ENCODE data around the gene PRAC2.

PRAC2 gene

DNA sequence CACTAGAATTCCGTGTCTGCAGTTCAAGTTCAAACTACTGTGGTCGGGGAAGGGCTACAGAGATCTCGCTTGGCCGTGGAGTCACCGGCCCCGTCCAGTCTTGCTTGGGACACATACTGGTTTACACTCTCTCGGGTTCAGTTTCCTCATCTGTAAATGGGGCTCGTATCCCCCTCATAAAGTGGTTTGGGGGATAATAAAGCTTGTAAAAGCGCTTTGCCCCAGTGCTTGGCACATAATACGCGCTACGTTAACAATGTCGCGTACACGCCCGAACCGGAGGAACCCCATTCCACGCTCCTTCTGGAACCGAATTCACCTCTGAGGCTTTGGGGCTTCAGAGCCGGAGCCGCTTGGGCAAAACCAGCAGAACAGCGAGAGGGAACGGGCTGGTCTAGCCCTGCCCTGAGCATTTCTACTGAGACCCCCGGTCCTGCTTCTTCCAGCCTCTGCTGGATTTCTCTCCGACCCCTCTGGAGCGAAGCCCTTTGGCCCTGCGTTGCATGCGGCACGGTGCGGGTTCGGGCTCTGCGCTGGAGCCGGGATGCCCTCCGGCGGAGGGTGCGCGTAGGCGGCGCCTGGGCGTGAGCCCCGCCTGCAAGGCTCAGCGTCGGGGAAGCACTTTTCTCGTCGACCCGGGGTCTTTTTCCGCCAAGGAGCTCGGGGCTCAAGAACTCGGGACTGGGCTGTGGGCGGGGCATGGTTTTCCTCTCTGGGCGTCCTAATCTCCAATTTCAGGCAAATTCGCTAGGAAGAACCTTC is 31.7 kb downstream of the PRAC2 start:
- H4K91ac ChIP-seq (ENCODE audit: low read depth, low read length): no peak overlapping the region
- no peak overlapping the region for H2AK5ac ChIP-seq (ENCODE audit: low read length)
- H3K79me1 ChIP-seq (ENCODE audit: low read length): no peaks in the 10 kb centered on the region
- H3K9me3 ChIP-seq (ENCODE audit: insufficient read depth, low read depth, low read length): peaks cover 9% of the 10 kb centered on the region
- H3K18ac ChIP-seq (ENCODE audit: low read length): no peak overlapping the region
- peak in 1 of 2 donors; percentile 6 for DNase-seq
- WGBS (ENCODE audit: extremely low coverage, insufficient coverage, insufficient read length): no CpG with 5 or more reads among the region's 52 CpGs
- H3K4ac ChIP-seq (ENCODE audit: low read depth, low read length): no peak overlapping the region
- H2AFZ ChIP-seq (ENCODE audit: insufficient read depth, low read length, poor library complexity): no peak overlapping the region
- no peak overlapping the region for H4K8ac ChIP-seq (ENCODE audit: low read depth, low read length)
- H3K4me2 ChIP-seq (ENCODE audit: low read length): no peak overlapping the region
- no peak overlapping the region for H3K14ac ChIP-seq (ENCODE audit: low read length)
- no peak overlapping the region for H3K23ac ChIP-seq (ENCODE audit: low read length)
- no peak overlapping the region for H2BK12ac ChIP-seq (ENCODE audit: low read length)
- peaks cover 0 to 2% of the 10 kb centered on the region in 2 experiments for H3K4me1 ChIP-seq (ENCODE audit: control insufficient read depth in 1 of 2, insufficient read depth in 2 of 2, low read length in 2 of 2)
- no peaks in the 10 kb centered on the region for H3K79me2 ChIP-seq (ENCODE audit: control insufficient read depth, insufficient read depth, low read length, poor library complexity)
- H4K12ac ChIP-seq (ENCODE audit: low read depth, low read length): no peak overlapping the region
- no peak overlapping the region for H3K27ac ChIP-seq (ENCODE audit: low read depth, low read length)
- H3K36me3 ChIP-seq (ENCODE audit: control insufficient read depth in 1 of 2, insufficient read depth in 2 of 2, low read length in 2 of 2): no peaks in the 10 kb centered on the region
- H3K4me3 ChIP-seq (ENCODE audit: low read depth, low read length): no peak overlapping the region
- no peak overlapping the region for H2BK5ac ChIP-seq (ENCODE audit: low read depth, low read length, poor library complexity)
- no peak overlapping the region for H2BK120ac ChIP-seq (ENCODE audit: insufficient read depth, low read length, poor library complexity)
- peaks cover 76% of the 10 kb centered on the region for H3K27me3 ChIP-seq (ENCODE audit: insufficient read depth, low read length)
- H3K9ac ChIP-seq (ENCODE audit: low read length): no peak overlapping the region

DNA sequence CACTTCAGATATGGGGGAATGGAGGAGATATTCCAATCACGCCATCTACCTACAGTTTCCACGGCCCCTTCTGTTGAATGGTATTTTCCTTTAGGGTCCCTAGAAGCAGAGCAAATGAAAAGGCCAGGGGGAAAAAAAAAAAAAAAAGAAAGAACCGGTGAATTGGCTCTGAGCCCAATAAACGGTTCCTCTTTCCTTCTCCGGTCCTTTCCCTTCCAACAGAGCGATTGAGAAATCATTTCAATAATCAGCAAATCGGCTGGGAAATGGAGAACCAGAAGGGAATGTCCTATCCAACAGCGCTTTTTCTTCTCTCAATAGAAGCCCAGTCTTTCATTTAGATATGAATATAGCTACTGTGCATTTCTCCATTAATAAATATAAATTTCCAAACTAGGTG is 32.4 kb downstream of the PRAC2 start:
- H2AK5ac ChIP-seq (ENCODE audit: low read length): no peak overlapping the region
- no peak overlapping the region for H3K4me2 ChIP-seq (ENCODE audit: low read length)
- no peaks in the 10 kb centered on the region for H3K36me3 ChIP-seq (ENCODE audit: control insufficient read depth in 1 of 2, insufficient read depth in 2 of 2, low read length in 2 of 2)
- WGBS (ENCODE audit: extremely low coverage, insufficient coverage, insufficient read length): no CpG with 5 or more reads among the region's 8 CpGs
- no peaks in the 10 kb centered on the region for H3K79me1 ChIP-seq (ENCODE audit: low read length)
- no peak overlapping the region for H3K27ac ChIP-seq (ENCODE audit: low read depth, low read length)
- no peak overlapping the region for H2BK5ac ChIP-seq (ENCODE audit: low read depth, low read length, poor library complexity)
- H3K9ac ChIP-seq (ENCODE audit: low read length): no peak overlapping the region
- no peak overlapping the region for H4K8ac ChIP-seq (ENCODE audit: low read depth, low read length)
- H2BK12ac ChIP-seq (ENCODE audit: low read length): no peak overlapping the region
- H4K12ac ChIP-seq (ENCODE audit: low read depth, low read length): no peak overlapping the region
- no peak overlapping the region for H3K4me3 ChIP-seq (ENCODE audit: low read depth, low read length)
- no peak for DNase-seq
- no peak overlapping the region for H2BK120ac ChIP-seq (ENCODE audit: insufficient read depth, low read length, poor library complexity)
- H3K79me2 ChIP-seq (ENCODE audit: control insufficient read depth, insufficient read depth, low read length, poor library complexity): no peaks in the 10 kb centered on the region
- H3K4me1 ChIP-seq (ENCODE audit: control insufficient read depth in 1 of 2, insufficient read depth in 2 of 2, low read length in 2 of 2): peaks cover 0 to 2% of the 10 kb centered on the region in 2 experiments
- H3K4ac ChIP-seq (ENCODE audit: low read depth, low read length): no peak overlapping the region
- H3K23ac ChIP-seq (ENCODE audit: low read length): no peak overlapping the region
- H3K27me3 ChIP-seq (ENCODE audit: insufficient read depth, low read length): peaks cover 70% of the 10 kb centered on the region
- no peak overlapping the region for H4K91ac ChIP-seq (ENCODE audit: low read depth, low read length)
- H3K9me3 ChIP-seq (ENCODE audit: insufficient read depth, low read depth, low read length): peaks cover 7% of the 10 kb centered on the region
- no peak overlapping the region for H2AFZ ChIP-seq (ENCODE audit: insufficient read depth, low read length, poor library complexity)
- no peak overlapping the region for H3K14ac ChIP-seq (ENCODE audit: low read length)
- H3K18ac ChIP-seq (ENCODE audit: low read length): no peak overlapping the region

DNA sequence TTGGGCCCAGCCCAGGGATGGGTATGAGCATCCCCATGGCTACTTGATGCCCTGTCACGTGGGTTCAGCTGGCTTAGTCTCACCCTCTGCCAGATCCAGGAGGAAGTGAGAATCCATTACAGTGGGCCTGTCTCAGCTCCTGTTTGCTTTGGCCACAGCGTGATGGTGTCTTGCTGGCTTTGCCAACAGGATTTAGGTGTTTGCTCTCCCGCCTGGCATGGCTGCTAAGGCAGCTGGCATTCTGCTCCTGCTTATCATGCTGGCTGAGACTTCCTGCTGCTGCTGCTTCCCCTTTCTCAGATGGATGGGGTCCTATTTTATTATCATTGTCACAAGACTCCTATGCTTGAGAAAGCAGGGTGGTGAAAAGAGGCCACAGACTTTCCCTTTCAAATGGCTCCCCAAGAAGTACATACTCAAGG is 33.9 kb downstream of the PRAC2 start:
- no CpG with 5 or more reads among the region's 3 CpGs for WGBS (ENCODE audit: extremely low coverage, insufficient coverage, insufficient read length)

DNA sequence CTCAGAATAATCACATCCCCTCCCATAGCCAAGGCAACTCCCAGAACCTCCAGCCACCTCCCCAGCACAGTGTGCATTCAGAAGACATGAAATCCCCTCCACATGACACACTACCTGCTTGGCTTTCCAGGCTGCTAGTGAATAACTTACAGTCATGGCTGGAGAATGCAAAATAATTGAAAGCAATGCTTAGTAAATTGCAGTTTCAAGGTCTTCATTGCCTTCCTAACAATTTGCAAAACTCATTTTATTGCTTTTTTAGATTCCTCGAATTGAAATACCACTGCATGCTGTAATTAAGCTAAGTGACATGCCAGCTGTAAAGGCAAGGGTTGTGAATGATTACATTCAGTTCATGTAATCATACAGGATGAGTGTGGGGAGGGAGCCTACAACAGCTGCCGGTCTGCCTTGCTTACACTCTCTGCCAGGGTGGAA is 34.6 kb downstream of the PRAC2 start:
- Histone ChIP-seq H3K4me3 (ENCODE audit: low read depth, low read length) (no peak overlapping the region), H3K9me3 (ENCODE audit: insufficient read depth, low read depth, low read length) (peaks cover 4% of the 10 kb centered on the region), H3K4me2 (ENCODE audit: low read length) (no peak overlapping the region), H3K4ac (ENCODE audit: low read depth, low read length) (no peak overlapping the region), H2AFZ (ENCODE audit: insufficient read depth, low read length, poor library complexity) (no peak overlapping the region), H3K79me1 (ENCODE audit: low read length) (no peaks in the 10 kb centered on the region), H3K18ac (ENCODE audit: low read length) (no peak overlapping the region), H2BK12ac (ENCODE audit: low read length) (no peak overlapping the region), H3K4me1 (ENCODE audit: control insufficient read depth in 1 of 2, insufficient read depth in 2 of 2, low read length in 2 of 2) (peaks cover 0 to 2% of the 10 kb centered on the region in 2 experiments), H3K23ac (ENCODE audit: low read length) (no peak overlapping the region), H4K91ac (ENCODE audit: low read depth, low read length) (no peak overlapping the region), H3K79me2 (ENCODE audit: control insufficient read depth, insufficient read depth, low read length, poor library complexity) (no peaks in the 10 kb centered on the region), H4K8ac (ENCODE audit: low read depth, low read length) (no peak overlapping the region), H3K27me3 (ENCODE audit: insufficient read depth, low read length) (peaks cover 50% of the 10 kb centered on the region), H3K14ac (ENCODE audit: low read length) (no peak overlapping the region), H3K9ac (ENCODE audit: low read length) (no peak overlapping the region), H3K27ac (ENCODE audit: low read depth, low read length) (no peak overlapping the region), H2BK120ac (ENCODE audit: insufficient read depth, low read length, poor library complexity) (no peak overlapping the region), H4K12ac (ENCODE audit: low read depth, low read length) (no peak overlapping the region), H2BK5ac (ENCODE audit: low read depth, low read length, poor library complexity) (no peak overlapping the region), H2AK5ac (ENCODE audit: low read length) (no peak overlapping the region), H3K36me3 (ENCODE audit: control insufficient read depth in 1 of 2, insufficient read depth in 2 of 2, low read length in 2 of 2) (no peaks in the 10 kb centered on the region)
- WGBS (ENCODE audit: extremely low coverage, insufficient coverage, insufficient read length): no CpG with 5 or more reads among the region's 2 CpGs
- DNase-seq: peak in 1 of 2 donors; percentile 8

More for the DNA sequence above, 33.9 kb downstream of the PRAC2 start:
- Histone ChIP-seq H4K12ac (ENCODE audit: low read depth, low read length) (no peak overlapping the region), H2BK5ac (ENCODE audit: low read depth, low read length, poor library complexity) (no peak overlapping the region), H3K4me2 (ENCODE audit: low read length) (no peak overlapping the region), H3K27me3 (ENCODE audit: insufficient read depth, low read length) (peaks cover 57% of the 10 kb centered on the region), H3K4me3 (ENCODE audit: low read depth, low read length) (no peak overlapping the region), H3K9me3 (ENCODE audit: insufficient read depth, low read depth, low read length) (peaks cover 6% of the 10 kb centered on the region), H3K79me1 (ENCODE audit: low read length) (no peaks in the 10 kb centered on the region), H4K91ac (ENCODE audit: low read depth, low read length) (no peak overlapping the region), H3K14ac (ENCODE audit: low read length) (no peak overlapping the region), H3K23ac (ENCODE audit: low read length) (no peak overlapping the region), H3K27ac (ENCODE audit: low read depth, low read length) (no peak overlapping the region), H3K18ac (ENCODE audit: low read length) (no peak overlapping the region), H3K9ac (ENCODE audit: low read length) (no peak overlapping the region), H3K79me2 (ENCODE audit: control insufficient read depth, insufficient read depth, low read length, poor library complexity) (no peaks in the 10 kb centered on the region), H4K8ac (ENCODE audit: low read depth, low read length) (no peak overlapping the region), H2AFZ (ENCODE audit: insufficient read depth, low read length, poor library complexity) (no peak overlapping the region), H3K4ac (ENCODE audit: low read depth, low read length) (no peak overlapping the region), H2BK12ac (ENCODE audit: low read length) (no peak overlapping the region), H3K4me1 (ENCODE audit: control insufficient read depth in 1 of 2, insufficient read depth in 2 of 2, low read length in 2 of 2) (peaks cover 0 to 2% of the 10 kb centered on the region in 2 experiments), H2BK120ac (ENCODE audit: insufficient read depth, low read length, poor library complexity) (no peak overlapping the region), H2AK5ac (ENCODE audit: low read length) (no peak overlapping the region), H3K36me3 (ENCODE audit: control insufficient read depth in 1 of 2, insufficient read depth in 2 of 2, low read length in 2 of 2) (no peaks in the 10 kb centered on the region)
- no peak for DNase-seq
